OCI-LY7 (cell line): ENCODE data around the gene CAPN13. TPM values are rescaled to one million over a fixed set of nuclear protein-coding genes. Genes with fewer than 3 reads are reported as not detected.

ENCODE experiments used
- BruUV-seq: library from RNA; stranded (reverse); fragments of 400-500 nt; replicated peaks from 2 replicates; lab custom pipeline; 2021; lab: Mats Ljungman, UMichigan
- CTCF ChIA-PET: fragments of 300-600 bp; sonication (Branson Sonifier 250); formaldehyde crosslinking; loops from one replicate; lab custom pipeline; 2022; ENCODE audit warnings: antibody characterized with exemption; ENCODE audit not compliant: unreplicated experiment; lab: Charles Lee
- POLR2A ChIA-PET: fragments of 300-600 bp; sonication (Branson Sonifier 250); formaldehyde crosslinking; loops from one replicate; lab custom pipeline; 2022; ENCODE audit warnings: antibody characterized with exemption; lab: Charles Lee
- DNase-seq: peaks from one replicate; pipeline ENCODE4 v3.0.0-alpha.2; 2015; ENCODE audit warnings: low spot score
- H2AFZ ChIP-seq: fragments of 200-600 bp; sonication (generic), shearing (Covaris generic); 2 replicates; pipeline ENCODE4 v1.6.1; 2014; ENCODE audit warnings: mild to moderate bottlenecking, antibody characterized with exemption, low read length, moderate library complexity
- H3K27ac ChIP-seq: fragments of 200-600 bp; sonication (generic); 2 replicates; pipeline ENCODE4 v1.5.1; 2014; ENCODE audit warnings: mixed run types, low read depth, mild to moderate bottlenecking, moderate library complexity, low read length, inconsistent platforms; ENCODE audit not compliant: poor library complexity, severe bottlenecking
- H3K36me3 ChIP-seq: fragments of 200-600 bp; sonication (generic); 2 replicates; pipeline ENCODE4 v1.6.1; 2014; ENCODE audit warnings: mild to moderate bottlenecking, antibody characterized with exemption, low read length, moderate library complexity, mixed read lengths; ENCODE audit not compliant: insufficient read depth
- H3K4me1 ChIP-seq: fragments of 200-600 bp; sonication (generic); 2 replicates; pipeline ENCODE4 v1.5.1; 2014; ENCODE audit warnings: mild to moderate bottlenecking, low read length; ENCODE audit not compliant: insufficient read depth, poor library complexity, severe bottlenecking
- H3K4me2 ChIP-seq: fragments of 200-600 bp; sonication (generic); 2 replicates; pipeline ENCODE4 v1.6.1; 2014; ENCODE audit warnings: mild to moderate bottlenecking, low read length
- H3K4me3 ChIP-seq: fragments of 200-600 bp; sonication (generic); 2 replicates; pipeline ENCODE4 v1.5.1; 2014; ENCODE audit warnings: mild to moderate bottlenecking, low read depth, low read length; ENCODE audit not compliant: poor library complexity, severe bottlenecking
- H3K79me2 ChIP-seq: fragments of 200-600 bp; sonication (generic); 2 replicates; pipeline ENCODE4 v1.6.1; 2016; ENCODE audit warnings: low read depth, mild to moderate bottlenecking, low read length, moderate library complexity, mixed read lengths; ENCODE audit not compliant: insufficient read depth
- H3K9me2 ChIP-seq: fragments of 200-600 bp; sonication (generic); 2 replicates; pipeline ENCODE4 v1.6.1; 2016; ENCODE audit warnings: mild to moderate bottlenecking, low read length, mixed read lengths; ENCODE audit not compliant: insufficient read depth
- H3K9me3 ChIP-seq: fragments of 200-600 bp; sonication (generic); 2 replicates; pipeline ENCODE4 v1.6.1; 2014; ENCODE audit warnings: mild to moderate bottlenecking, mixed run types, low read length, mixed read lengths
- H4K20me1 ChIP-seq: fragments of 200-600 bp; sonication (generic); 2 replicates; pipeline ENCODE4 v1.6.1; 2014; ENCODE audit warnings: mild to moderate bottlenecking, antibody characterized with exemption, low read length, moderate library complexity, mixed read lengths; ENCODE audit not compliant: insufficient read depth
- CTCF ChIP-seq: fragments of 200-600 bp; sonication (generic); conservative IDR thresholded peaks from 2 replicates; pipeline ENCODE4 v1.5.1; 2014; ENCODE audit warnings: mild to moderate bottlenecking, antibody characterized with exemption, low read length, moderate library complexity, mixed read lengths
- EZH2phosphoT487 ChIP-seq: fragments of 200-600 bp; sonication (generic); IDR thresholded peaks from 2 replicates; pipeline ENCODE4 v1.6.1; 2018; ENCODE audit warnings: low read depth, borderline replicate concordance, mild to moderate bottlenecking, mixed run types, antibody characterized with exemption, low read length, moderate library complexity, mixed read lengths
- intact Hi-C: fragments of 100-400 bp; cut with micrococcal nuclease; formaldehyde crosslinking; loops from one replicate; pipeline ENCODE4 v1.10.0; 2022; ENCODE audit not compliant: unreplicated experiment
- total RNA-seq, 2 experiments: library from RNA; depleted of rRNA in 1 of 2; stranded (reverse); fragments of >200 nt in 1 of 2; shearing (Covaris generic) in 1 of 2; gene quantifications; 2 replicates each; pipeline ENCODE4 v1.2.3, GENCODE V29; 2014 to 2022

Gene CAPN13
- total RNA-seq, 2 experiments from 2014 or later, result 0.13 TPM; not detected in 1

- H3K9me2 ChIP-seq, result no peaks in the 10 kb centered on the region
- no peak overlapping the region for H3K4me3 ChIP-seq
- no peaks in the 10 kb centered on the region for H3K9me3 ChIP-seq
- H3K4me2 ChIP-seq, result no peak overlapping the region
- POLR2A ChIA-PET, result no interaction called here
- intact Hi-C loops, result no loop called here
- no peak overlapping the region for H3K27ac ChIP-seq
- no peaks in the 10 kb centered on the region for H3K4me1 ChIP-seq
- no peaks in the 10 kb centered on the region for H4K20me1 ChIP-seq
- BruUV-seq, result no TSS peak
- no peaks in the 10 kb centered on the region for H3K79me2 ChIP-seq
- TF ChIP-seq EZH2phosphoT487 (no peak), CTCF (no peak)
- no peak overlapping the region for H2AFZ ChIP-seq
- DNase-seq, result no peak
- CTCF ChIA-PET, result no interaction called here
- H3K36me3 ChIP-seq, result no peaks in the 10 kb centered on the region
Observed at GRCh38 chr2:30796699-30797098, 10.5 kb downstream of the CAPN13 start.

GRCh38 chr2:30792521-30792920, 14.7 kb downstream of the CAPN13 start:
- CTCF ChIA-PET, result no interaction called here

GRCh38 chr2:30790879-30791278, 16.4 kb downstream of the CAPN13 start:
- Histone ChIP-seq H3K36me3 (no peaks in the 10 kb centered on the region), H3K4me1 (no peaks in the 10 kb centered on the region), H3K79me2 (no peaks in the 10 kb centered on the region), H3K4me2 (no peak overlapping the region), H2AFZ (no peak overlapping the region), H3K9me2 (no peaks in the 10 kb centered on the region), H3K27ac (no peak overlapping the region), H4K20me1 (no peaks in the 10 kb centered on the region), H3K9me3 (no peaks in the 10 kb centered on the region), H3K4me3 (no peak overlapping the region)
- intact Hi-C loops, result no loop called here
- CTCF ChIA-PET, result no interaction called here
- BruUV-seq, result no TSS peak
- TF ChIP-seq EZH2phosphoT487, result no peak
- POLR2A ChIA-PET, result no interaction called here
- DNase-seq, result no peak

More at GRCh38 chr2:30792521-30792920, 14.7 kb downstream of the CAPN13 start:
- DNase-seq, result no peak
- no peaks in the 10 kb centered on the region for H3K9me3 ChIP-seq
- no TSS peak for BruUV-seq
- no peak for TF ChIP-seq EZH2phosphoT487
- no peak for TF ChIP-seq CTCF
- POLR2A ChIA-PET, result no interaction called here
- intact Hi-C loops, result no loop called here
- no peak overlapping the region for H3K4me3 ChIP-seq
- no peak overlapping the region for H2AFZ ChIP-seq
- H3K36me3 ChIP-seq, result no peaks in the 10 kb centered on the region
- H3K9me2 ChIP-seq, result no peaks in the 10 kb centered on the region
- H3K27ac ChIP-seq, result no peak overlapping the region
- no peaks in the 10 kb centered on the region for H3K4me1 ChIP-seq
- no peaks in the 10 kb centered on the region for H4K20me1 ChIP-seq
- H3K79me2 ChIP-seq, result no peaks in the 10 kb centered on the region
- H3K4me2 ChIP-seq, result no peak overlapping the region
